Trophoblast cell (in vitro differentiated cells and primary cell): ENCODE measurements around the gene KNTC1. TPM values are rescaled to one million over a fixed set of nuclear protein-coding genes. Genes with fewer than 3 reads are reported as not detected.

ENCODE experiments used
- DNase-seq, 2 donors: peaks; one replicate each; pipeline ENCODE4 v3.0.0-alpha.2; 2016
- H2AFZ ChIP-seq: 2 replicates; pipeline ENCODE4 v1.6.1; 2013; ENCODE audit warnings: low read length, moderate library complexity, mild to moderate bottlenecking; ENCODE audit not compliant: insufficient read depth, poor library complexity
- H2AK5ac ChIP-seq: 2 replicates; pipeline ENCODE4 v1.6.1; 2013; ENCODE audit warnings: mild to moderate bottlenecking, low read length
- H2BK120ac ChIP-seq: 2 replicates; pipeline ENCODE4 v1.6.1; 2013; ENCODE audit warnings: low read length, mild to moderate bottlenecking, moderate library complexity; ENCODE audit not compliant: insufficient read depth, poor library complexity
- H2BK12ac ChIP-seq: 2 replicates; pipeline ENCODE4 v1.6.1; 2013; ENCODE audit warnings: mild to moderate bottlenecking, low read length, moderate library complexity
- H2BK5ac ChIP-seq: 2 replicates; pipeline ENCODE4 v1.6.1; 2013; ENCODE audit warnings: low read length, low read depth, moderate library complexity, mild to moderate bottlenecking; ENCODE audit not compliant: poor library complexity
- H3K14ac ChIP-seq: 2 replicates; pipeline ENCODE4 v1.6.1; 2013; ENCODE audit warnings: mild to moderate bottlenecking, low read length
- H3K18ac ChIP-seq: 2 replicates; pipeline ENCODE4 v1.6.1; 2013; ENCODE audit warnings: mild to moderate bottlenecking, low read length
- H3K23ac ChIP-seq: 2 replicates; pipeline ENCODE4 v1.6.1; 2013; ENCODE audit warnings: low read length
- H3K27ac ChIP-seq: 2 replicates; pipeline ENCODE4 v1.5.1; 2013; ENCODE audit warnings: low read depth, mild to moderate bottlenecking, inconsistent platforms, low read length, moderate library complexity
- H3K27me3 ChIP-seq: 2 replicates; pipeline ENCODE4 v1.6.1; 2013; ENCODE audit warnings: inconsistent platforms, mild to moderate bottlenecking, low read length, moderate library complexity; ENCODE audit not compliant: insufficient read depth
- H3K36me3 ChIP-seq, 2 experiments: 1 replicate in 1 of 2; 2 replicates in 1 of 2; pipeline ENCODE4 v1.6.1; 2013; ENCODE audit warnings: low read length in 2 of 2, mild to moderate bottlenecking in 2 of 2, moderate library complexity in 1 of 2; ENCODE audit not compliant: insufficient read depth in 2 of 2, control insufficient read depth in 1 of 2
- H3K4ac ChIP-seq: 2 replicates; pipeline ENCODE4 v1.6.1; 2013; ENCODE audit warnings: low read depth, mild to moderate bottlenecking, low read length, moderate library complexity
- H3K4me1 ChIP-seq, 2 experiments: 1 replicate in 1 of 2; 2 replicates in 1 of 2; pipeline ENCODE4 v1.6.1; 2013; ENCODE audit warnings: low read length in 2 of 2, mild to moderate bottlenecking in 2 of 2, moderate library complexity in 1 of 2; ENCODE audit not compliant: insufficient read depth in 2 of 2, control insufficient read depth in 1 of 2
- H3K4me2 ChIP-seq: 2 replicates; pipeline ENCODE4 v1.6.1; 2013; ENCODE audit warnings: inconsistent platforms, mild to moderate bottlenecking, low read length, moderate library complexity
- H3K4me3 ChIP-seq: 2 replicates; pipeline ENCODE4 v1.5.1; 2013; ENCODE audit warnings: mild to moderate bottlenecking, low read depth, low read length, inconsistent platforms
- H3K79me1 ChIP-seq: one replicate; pipeline ENCODE4 v1.6.1; 2013; ENCODE audit warnings: low read length
- H3K79me2 ChIP-seq: 2 replicates; pipeline ENCODE4 v1.6.1; 2013; ENCODE audit warnings: low read length, mild to moderate bottlenecking; ENCODE audit not compliant: control insufficient read depth, insufficient read depth, poor library complexity
- H3K9ac ChIP-seq: 2 replicates; pipeline ENCODE4 v1.6.1; 2013; ENCODE audit warnings: mild to moderate bottlenecking, low read length
- H3K9me3 ChIP-seq: 2 replicates; pipeline ENCODE4 v1.6.1; 2013; ENCODE audit warnings: low read depth, mild to moderate bottlenecking, control low read depth, inconsistent platforms, low read length; ENCODE audit not compliant: insufficient read depth
- H4K12ac ChIP-seq: 2 replicates; pipeline ENCODE4 v1.6.1; 2013; ENCODE audit warnings: low read depth, mild to moderate bottlenecking, low read length, moderate library complexity
- H4K8ac ChIP-seq: 2 replicates; pipeline ENCODE4 v1.6.1; 2013; ENCODE audit warnings: low read depth, mild to moderate bottlenecking, low read length, moderate library complexity
- H4K91ac ChIP-seq: one replicate; pipeline ENCODE4 v1.6.1; 2013; ENCODE audit warnings: low read depth, mild to moderate bottlenecking, low read length, moderate library complexity
- WGBS: extraction: QIAGEN DNeasy Blood & Tissue Kit; methylation state at CpG from one replicate; pipeline ENCODE4 v1.1.7; 2013; ENCODE audit warnings: missing lambda C conversion rate; ENCODE audit not compliant: insufficient read length, insufficient coverage; ENCODE audit errors: extremely low coverage; 5-methylcytosine and 5-hydroxymethylcytosine counted together
- polyA plus RNA-seq: library from polyadenylated mRNA; stranded (reverse); fragments of 200-250 nt; gene quantifications from 2 replicates; pipeline ENCODE4 v1.2.3, GENCODE V29; 2013

The KNTC1 gene
- 48.3 and 49.9 TPM in 2 replicates for polyA plus RNA-seq

GRCh38 chr12:122526683-122527477, at the start of gene KNTC1, which contains the start of gene RSRC2:
KNTC1 (plus strand) TSS chr12:122527249; CDS start chr12:122530064, 2,815 bp downstream.
RSRC2 (minus strand) TSS chr12:122526936; CDS start chr12:122526853, 83 bp downstream.
- H2BK12ac ChIP-seq: no peak within 1 kb of the TSS
- H3K9ac ChIP-seq: peak within 1 kb of the TSS; percentile 100
- peak within 1 kb of the TSS; percentile 98 for H4K91ac ChIP-seq
- peaks cover 10% of the 10 kb centered on the region for H3K79me1 ChIP-seq
- H4K8ac ChIP-seq: peak within 1 kb of the TSS; percentile 98
- peak within 1 kb of the TSS; percentile 99 for H2BK120ac ChIP-seq
- peaks cover 5 to 8% of the 10 kb centered on the region in 2 experiments for H3K36me3 ChIP-seq
- peak within 1 kb of the TSS; percentile 95 for H3K4ac ChIP-seq
- H4K12ac ChIP-seq: peak within 1 kb of the TSS; percentile 96
- H3K27me3 ChIP-seq: no peaks in the 10 kb centered on the region
- peak within 1 kb of the TSS; percentile 59 for H2AK5ac ChIP-seq
- no peaks in the 10 kb centered on the region for H3K9me3 ChIP-seq
- peak within 1 kb of the TSS; percentile 67 for H3K4me2 ChIP-seq
- peaks cover 14% of the 10 kb centered on the region for H3K79me2 ChIP-seq
- WGBS: no CpG with 5 or more reads among the region's 51 CpGs
- peak within 1 kb of the TSS; percentile 99 for H3K14ac ChIP-seq
- peak within 1 kb of the TSS; percentile 99 for H3K18ac ChIP-seq
- peak within 1 kb of the TSS; percentile 100 for H3K27ac ChIP-seq
- peaks cover 3% of the 10 kb centered on the region in 2 experiments for H3K4me1 ChIP-seq
- H3K23ac ChIP-seq: peak within 1 kb of the TSS; percentile 62
- DNase-seq: peak; percentile 99 to 100
- peak within 1 kb of the TSS; percentile 79 for H2AFZ ChIP-seq
- H2BK5ac ChIP-seq: peak within 1 kb of the TSS; percentile 99
- peak within 1 kb of the TSS; percentile 90 for H3K4me3 ChIP-seq

GRCh38 chr12:122480753-122481152, 46.3 kb upstream of the KNTC1 start:
- no peak overlapping the region for H2AK5ac ChIP-seq
- H2BK120ac ChIP-seq: no peak overlapping the region
- no peak overlapping the region for H2BK5ac ChIP-seq
- H3K79me2 ChIP-seq: no peaks in the 10 kb centered on the region
- no CpG with 5 or more reads among the region's 8 CpGs for WGBS
- H3K27ac ChIP-seq: no peak overlapping the region
- no peaks in the 10 kb centered on the region for H3K27me3 ChIP-seq
- no peak overlapping the region for H2AFZ ChIP-seq
- H4K12ac ChIP-seq: no peak overlapping the region
- no peak overlapping the region for H3K4me3 ChIP-seq
- H3K4me1 ChIP-seq: no peaks in the 10 kb centered on the region
- H4K8ac ChIP-seq: no peak overlapping the region
- no peaks in the 10 kb centered on the region for H3K79me1 ChIP-seq
- no peak overlapping the region for H4K91ac ChIP-seq
- H3K9me3 ChIP-seq: no peaks in the 10 kb centered on the region
- peaks cover 39 to 49% of the 10 kb centered on the region in 2 experiments for H3K36me3 ChIP-seq
- no peak for DNase-seq
- H3K18ac ChIP-seq: no peak overlapping the region
- H3K4me2 ChIP-seq: no peak overlapping the region
- H2BK12ac ChIP-seq: no peak overlapping the region
- no peak overlapping the region for H3K9ac ChIP-seq
- H3K14ac ChIP-seq: no peak overlapping the region
- no peak overlapping the region for H3K23ac ChIP-seq
- H3K4ac ChIP-seq: no peak overlapping the region

GRCh38 chr12:122481861-122482260, 45.2 kb upstream of the KNTC1 start:
- H3K23ac ChIP-seq: no peak overlapping the region
- H4K12ac ChIP-seq: no peak overlapping the region
- no peak overlapping the region for H3K4me2 ChIP-seq
- H2AFZ ChIP-seq: no peak overlapping the region
- H3K4me3 ChIP-seq: no peak overlapping the region
- H2BK5ac ChIP-seq: no peak overlapping the region
- H2AK5ac ChIP-seq: no peak overlapping the region
- H2BK12ac ChIP-seq: no peak overlapping the region
- H3K9ac ChIP-seq: no peak overlapping the region
- H2BK120ac ChIP-seq: no peak overlapping the region
- DNase-seq: peak in 1 of 2 donors; percentile 28
- no peak overlapping the region for H4K8ac ChIP-seq
- H3K18ac ChIP-seq: no peak overlapping the region
- no peaks in the 10 kb centered on the region for H3K79me1 ChIP-seq
- no peak overlapping the region for H3K27ac ChIP-seq
- no CpG with 5 or more reads among the region's 6 CpGs for WGBS
- peaks cover 41 to 46% of the 10 kb centered on the region in 2 experiments for H3K36me3 ChIP-seq
- H3K14ac ChIP-seq: no peak overlapping the region
- no peaks in the 10 kb centered on the region for H3K79me2 ChIP-seq
- H4K91ac ChIP-seq: no peak overlapping the region
- H3K4me1 ChIP-seq: no peaks in the 10 kb centered on the region
- H3K9me3 ChIP-seq: no peaks in the 10 kb centered on the region
- no peak overlapping the region for H3K4ac ChIP-seq
- no peaks in the 10 kb centered on the region for H3K27me3 ChIP-seq

GRCh38 chr12:122483969-122484368, 43.1 kb upstream of the KNTC1 start:
- H3K79me2 ChIP-seq: no peaks in the 10 kb centered on the region
- H3K23ac ChIP-seq: no peak overlapping the region
- no peak overlapping the region for H4K91ac ChIP-seq
- no peak overlapping the region for H2BK120ac ChIP-seq
- H3K4me1 ChIP-seq: no peaks in the 10 kb centered on the region
- no peak overlapping the region for H3K4ac ChIP-seq
- no peak overlapping the region for H3K27ac ChIP-seq
- H3K14ac ChIP-seq: no peak overlapping the region
- H3K18ac ChIP-seq: no peak overlapping the region
- H3K4me2 ChIP-seq: no peak overlapping the region
- H3K36me3 ChIP-seq: peaks cover 41% of the 10 kb centered on the region in 2 experiments
- H3K27me3 ChIP-seq: no peaks in the 10 kb centered on the region
- H4K12ac ChIP-seq: no peak overlapping the region
- H2BK12ac ChIP-seq: no peak overlapping the region
- no peak for DNase-seq
- H3K9ac ChIP-seq: no peak overlapping the region
- no peak overlapping the region for H2AK5ac ChIP-seq
- no peak overlapping the region for H2AFZ ChIP-seq
- WGBS: no CpG with 5 or more reads among the region's 5 CpGs
- H3K79me1 ChIP-seq: no peaks in the 10 kb centered on the region
- H4K8ac ChIP-seq: no peak overlapping the region
- H3K4me3 ChIP-seq: no peak overlapping the region
- H2BK5ac ChIP-seq: no peak overlapping the region
- H3K9me3 ChIP-seq: no peaks in the 10 kb centered on the region
